A549 treated with Mapracorat at 1 μM for 4 hours (cell line): ENCODE results near the gene CACNB1. TPM values are rescaled to one million over a fixed set of nuclear protein-coding genes. Genes with fewer than 3 reads are reported as not detected.

Source experiments
- total RNA-seq: library from RNA; stranded (reverse); fragments of 200-300 nt; extraction: Qiagen RNA extraction; gene quantifications from 5 replicates; pipeline ENCODE4 v1.2.3, GENCODE V29; 2022

CACNB1 gene
- total RNA-seq, result 4.8 to 6.9 TPM (median 6.2 TPM) in 5 replicates

DNA sequence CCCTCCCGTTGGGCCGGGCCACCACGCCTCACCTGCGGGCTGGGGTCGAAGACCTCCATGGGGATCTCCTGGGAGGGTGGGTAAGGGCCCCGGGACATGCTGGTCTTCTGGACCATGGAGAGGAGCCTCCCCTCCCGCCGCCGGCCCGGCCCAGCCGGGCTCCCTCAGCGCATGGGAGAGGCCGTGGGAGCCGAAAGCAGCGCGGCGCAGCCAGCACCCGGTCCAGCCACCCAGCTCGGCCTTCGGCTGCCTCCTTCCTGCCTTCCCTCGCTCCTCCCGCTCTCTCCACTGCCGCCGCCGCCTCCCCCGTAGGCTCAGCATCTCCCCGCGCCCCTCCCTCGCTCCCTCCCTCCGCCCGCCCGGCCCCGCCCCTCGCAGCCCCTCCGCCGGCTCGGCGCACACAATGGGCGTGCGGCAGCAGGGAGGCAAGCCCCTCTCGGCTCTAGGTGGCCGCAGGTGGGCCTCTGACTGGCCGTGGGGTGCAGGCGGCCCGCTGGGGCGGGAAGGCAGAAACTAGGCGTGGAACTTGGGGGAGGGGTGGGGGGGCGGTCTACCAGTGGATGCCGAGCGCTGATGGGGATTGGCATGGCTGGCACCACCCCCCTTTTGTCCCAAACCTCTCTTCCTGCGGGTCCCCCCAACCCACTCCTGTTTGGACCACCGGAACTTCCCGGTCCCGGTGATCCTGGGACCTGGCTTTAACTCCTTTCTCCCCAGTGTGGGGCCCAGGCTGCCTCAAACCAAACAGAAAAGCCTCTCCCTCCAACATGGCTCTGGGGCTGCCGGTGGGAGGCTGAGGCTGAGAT is at the start of gene CACNB1:
TSS of gene CACNB1 (minus strand) at position 290 of the 806 bp plus-strand sequence. CDS start at position 116, 174 bp downstream.

DNA sequence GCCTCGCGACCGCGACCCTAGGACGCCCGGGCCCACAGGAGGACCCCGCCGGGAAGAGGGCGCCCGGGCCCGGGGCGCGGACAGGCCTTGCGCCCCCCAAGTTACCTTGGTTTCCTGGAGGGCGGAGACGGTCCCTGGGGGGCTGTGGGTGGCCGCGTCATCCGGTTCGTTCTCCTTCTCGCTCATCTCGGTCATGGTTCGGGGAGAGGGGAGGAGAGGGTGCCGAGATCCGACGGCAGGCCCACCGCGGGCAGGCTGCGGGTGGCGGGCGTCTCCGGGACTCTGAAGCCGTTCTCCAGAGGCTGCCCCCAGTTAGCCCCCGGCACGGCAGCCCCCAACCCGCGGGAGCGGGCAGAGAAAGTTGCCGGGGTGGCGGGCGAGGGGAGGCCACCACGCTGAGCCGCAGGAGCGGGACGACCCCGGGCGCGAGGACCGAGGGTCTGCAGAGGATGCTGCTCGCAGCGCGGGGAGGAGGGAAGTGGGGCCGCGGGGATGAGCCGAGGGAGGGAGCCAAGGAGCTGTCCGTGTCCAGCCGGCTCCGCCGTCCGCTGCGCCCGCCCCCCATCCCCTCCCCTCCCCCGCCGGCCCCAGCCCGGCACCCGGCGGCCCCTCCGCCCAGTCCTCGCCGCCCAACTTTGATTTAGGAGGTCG is 28.0 kb upstream of the CACNB1 start, which contains the start of gene STAC2:
TSS of gene STAC2 (minus strand) at position 638 of the 651 bp plus-strand sequence. CDS start at position 195, 443 bp downstream.

DNA sequence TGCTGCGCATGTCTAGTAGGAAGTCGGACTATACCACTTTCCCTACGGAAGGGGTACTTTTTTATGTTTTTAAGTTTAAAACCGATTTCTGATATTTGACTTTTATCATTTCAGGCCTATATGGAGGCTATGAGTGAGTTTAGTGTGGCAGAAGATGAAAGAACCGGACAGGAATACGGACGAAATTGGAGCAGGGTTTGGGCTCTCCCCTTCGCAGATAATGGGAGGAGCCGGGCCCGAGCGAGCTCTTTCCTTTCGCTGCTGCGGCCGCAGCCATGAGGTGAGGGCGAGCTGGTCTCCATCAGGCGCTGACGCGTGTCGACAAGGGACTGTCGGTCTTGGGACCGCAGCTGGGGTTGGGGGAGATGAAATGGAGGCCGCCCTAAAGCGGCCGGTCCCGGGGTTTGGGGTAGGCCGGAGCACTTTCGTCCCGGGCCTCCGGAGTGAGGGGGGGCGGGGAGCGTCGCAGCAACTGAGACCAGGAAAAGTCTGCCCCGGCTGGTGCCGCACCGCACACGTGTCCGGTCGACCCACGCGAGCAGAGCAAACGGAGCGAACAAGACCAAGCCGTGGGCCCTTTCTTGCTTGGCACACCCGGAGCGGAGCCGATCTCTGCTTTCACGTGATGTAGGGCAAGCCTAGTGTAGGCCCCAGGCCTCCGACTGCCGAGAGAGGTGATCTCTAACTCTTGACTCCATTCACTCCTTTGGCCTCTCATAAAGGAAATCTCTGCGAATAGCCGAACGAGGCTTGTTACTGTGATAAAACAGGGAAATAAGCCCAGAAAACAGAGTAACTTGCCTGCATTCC is 2.8 kb upstream of the CACNB1 start, which contains the start of gene RPL19:
TSS of gene RPL19 (plus strand) at position 214 of the 810 bp plus-strand sequence. CDS start at position 276, 62 bp downstream.

DNA sequence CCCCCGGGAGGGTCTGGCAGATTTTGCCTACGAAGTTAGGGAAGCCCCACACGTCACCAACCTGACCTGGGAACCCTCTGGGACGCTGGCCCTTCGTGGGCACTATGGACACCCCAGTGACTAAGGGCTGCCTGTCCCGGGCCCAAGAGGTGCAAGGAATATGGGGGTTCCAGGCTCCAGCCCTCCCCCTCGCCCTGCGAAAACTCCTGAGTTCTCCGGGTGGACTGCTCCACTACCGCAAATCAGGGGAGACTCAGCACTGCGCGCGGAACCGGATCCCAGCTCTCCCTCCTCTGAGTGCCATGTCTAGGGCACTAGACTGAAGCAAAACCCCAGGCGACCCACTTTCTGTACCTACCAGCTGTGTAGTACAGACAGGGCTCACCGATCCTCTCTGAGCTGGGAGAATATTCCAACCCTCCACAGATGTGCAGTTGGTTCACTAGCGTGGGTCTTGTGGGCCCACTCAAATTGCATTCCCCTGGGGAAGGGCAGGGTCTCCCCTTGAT is 31.6 kb downstream of the CACNB1 start, which contains the start of gene ARL5C:
TSS of gene ARL5C (minus strand) at position 321 of the 509 bp plus-strand sequence. CDS start 401 bp downstream, outside the sequence.

DNA sequence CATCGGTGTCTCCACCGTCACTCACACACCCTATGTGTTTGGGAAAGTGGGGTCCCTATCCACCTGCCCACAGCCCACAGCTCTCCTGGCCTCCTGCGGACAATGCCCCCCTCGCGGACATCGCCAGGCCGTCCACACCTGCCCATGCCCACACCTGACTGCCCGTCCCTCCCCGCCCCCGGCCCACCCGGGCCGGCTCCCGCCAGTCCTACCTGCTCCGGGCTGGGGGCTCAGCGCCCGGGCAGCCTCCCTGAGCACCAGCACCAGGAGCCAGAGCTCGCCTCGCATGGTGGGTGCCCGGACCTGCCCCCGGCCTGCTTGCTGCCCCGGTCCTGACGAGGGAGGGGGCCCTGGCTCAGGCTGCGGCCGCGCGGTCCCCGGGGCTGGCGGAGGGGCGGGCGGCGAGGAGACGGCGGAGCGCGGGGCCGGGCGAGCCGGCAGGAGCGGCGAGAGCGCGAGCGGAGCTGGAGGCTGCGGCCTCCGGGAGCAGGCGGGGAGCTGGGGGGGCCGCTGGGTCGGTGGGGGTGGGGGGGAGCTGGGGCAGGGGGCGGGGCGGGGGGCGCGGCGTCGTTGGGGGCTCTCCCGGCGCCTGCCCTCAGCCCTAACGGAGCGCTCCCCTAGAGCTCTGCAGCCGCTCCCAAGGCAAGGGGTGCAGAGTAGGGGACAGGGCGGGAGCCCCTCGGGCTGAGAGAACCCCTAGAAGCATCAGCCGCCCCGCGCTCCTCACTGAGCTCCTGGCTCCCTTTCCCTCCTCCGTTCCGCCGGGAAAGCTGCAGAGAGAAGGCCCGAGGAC is 46.1 kb downstream of the CACNB1 start, which contains the start of gene PLXDC1:
TSS of gene PLXDC1 (minus strand) at position 488 of the 793 bp plus-strand sequence. CDS start at position 288, 200 bp downstream.

Other genes starting within 250 kb of the CACNB1 start
- gene FBXO47, start 230.3 kb downstream of the CACNB1 start, total RNA-seq, result not detected in 5 replicates
- 0.12 to 0.43 TPM (median 0.19 TPM) in 5 replicates for gene PLXDC1, start 46.0 kb downstream of the CACNB1 start, total RNA-seq
- not detected in 5 replicates for gene ARL5C, start 31.5 kb downstream of the CACNB1 start, total RNA-seq
- gene RPL19, start 2.6 kb upstream of the CACNB1 start, total RNA-seq, result 3,933 to 4,408 TPM (median 3,999 TPM) in 5 replicates
- gene STAC2, start 28.3 kb upstream of the CACNB1 start, total RNA-seq, result 2.3 to 3.4 TPM (median 2.9 TPM) in 5 replicates
- 5.9 to 7.8 TPM (median 7.0 TPM) in 5 replicates for gene FBXL20, start 204.0 kb upstream of the CACNB1 start, total RNA-seq